ENCODE measurements around the gene PRUNE2.
"Not testable (repeated sequence)": the region's sequence is repeated elsewhere in the genome, so short reads cannot be mapped to it uniquely, and the experiment has no call there.

Gene PRUNE2, protein sequence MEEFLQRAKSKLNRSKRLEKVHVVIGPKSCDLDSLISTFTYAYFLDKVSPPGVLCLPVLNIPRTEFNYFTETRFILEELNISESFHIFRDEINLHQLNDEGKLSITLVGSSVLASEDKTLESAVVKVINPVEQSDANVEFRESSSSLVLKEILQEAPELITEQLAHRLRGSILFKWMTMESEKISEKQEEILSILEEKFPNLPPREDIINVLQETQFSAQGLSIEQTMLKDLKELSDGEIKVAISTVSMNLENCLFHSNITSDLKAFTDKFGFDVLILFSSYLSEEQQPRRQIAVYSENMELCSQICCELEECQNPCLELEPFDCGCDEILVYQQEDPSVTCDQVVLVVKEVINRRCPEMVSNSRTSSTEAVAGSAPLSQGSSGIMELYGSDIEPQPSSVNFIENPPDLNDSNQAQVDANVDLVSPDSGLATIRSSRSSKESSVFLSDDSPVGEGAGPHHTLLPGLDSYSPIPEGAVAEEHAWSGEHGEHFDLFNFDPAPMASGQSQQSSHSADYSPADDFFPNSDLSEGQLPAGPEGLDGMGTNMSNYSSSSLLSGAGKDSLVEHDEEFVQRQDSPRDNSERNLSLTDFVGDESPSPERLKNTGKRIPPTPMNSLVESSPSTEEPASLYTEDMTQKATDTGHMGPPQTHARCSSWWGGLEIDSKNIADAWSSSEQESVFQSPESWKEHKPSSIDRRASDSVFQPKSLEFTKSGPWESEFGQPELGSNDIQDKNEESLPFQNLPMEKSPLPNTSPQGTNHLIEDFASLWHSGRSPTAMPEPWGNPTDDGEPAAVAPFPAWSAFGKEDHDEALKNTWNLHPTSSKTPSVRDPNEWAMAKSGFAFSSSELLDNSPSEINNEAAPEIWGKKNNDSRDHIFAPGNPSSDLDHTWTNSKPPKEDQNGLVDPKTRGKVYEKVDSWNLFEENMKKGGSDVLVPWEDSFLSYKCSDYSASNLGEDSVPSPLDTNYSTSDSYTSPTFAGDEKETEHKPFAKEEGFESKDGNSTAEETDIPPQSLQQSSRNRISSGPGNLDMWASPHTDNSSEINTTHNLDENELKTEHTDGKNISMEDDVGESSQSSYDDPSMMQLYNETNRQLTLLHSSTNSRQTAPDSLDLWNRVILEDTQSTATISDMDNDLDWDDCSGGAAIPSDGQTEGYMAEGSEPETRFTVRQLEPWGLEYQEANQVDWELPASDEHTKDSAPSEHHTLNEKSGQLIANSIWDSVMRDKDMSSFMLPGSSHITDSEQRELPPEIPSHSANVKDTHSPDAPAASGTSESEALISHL (N-terminal part only)

GRCh38 chr9:76905791-76906646 is at the start of gene PRUNE2:
PRUNE2 (minus strand) TSS chr9:76906114; CDS start chr9:76905963, 151 bp downstream.
- H3K4me1 Mint-ChIP-seq (ENCODE audit: low read depth) = no peaks in the 10 kb centered on the region
- no peak within 1 kb of the TSS for H3K27ac Mint-ChIP-seq
- H3K4me3 Mint-ChIP-seq = no peak within 1 kb of the TSS
- peaks cover 48% of the 10 kb centered on the region for H3K27me3 Mint-ChIP-seq
- H3K9me3 Mint-ChIP-seq = no peaks in the 10 kb centered on the region
- no peaks in the 10 kb centered on the region for H3K36me3 Mint-ChIP-seq (ENCODE audit: low read depth)

GRCh38 chr9:76955406-76955805 is 49.5 kb upstream of the PRUNE2 start:
- not testable (repeated sequence) for H3K36me3 Mint-ChIP-seq (ENCODE audit: low read depth); H3K4me1 Mint-ChIP-seq (ENCODE audit: low read depth); H3K27me3 Mint-ChIP-seq; H3K27ac Mint-ChIP-seq; H3K4me3 Mint-ChIP-seq; H3K9me3 Mint-ChIP-seq

DNA sequence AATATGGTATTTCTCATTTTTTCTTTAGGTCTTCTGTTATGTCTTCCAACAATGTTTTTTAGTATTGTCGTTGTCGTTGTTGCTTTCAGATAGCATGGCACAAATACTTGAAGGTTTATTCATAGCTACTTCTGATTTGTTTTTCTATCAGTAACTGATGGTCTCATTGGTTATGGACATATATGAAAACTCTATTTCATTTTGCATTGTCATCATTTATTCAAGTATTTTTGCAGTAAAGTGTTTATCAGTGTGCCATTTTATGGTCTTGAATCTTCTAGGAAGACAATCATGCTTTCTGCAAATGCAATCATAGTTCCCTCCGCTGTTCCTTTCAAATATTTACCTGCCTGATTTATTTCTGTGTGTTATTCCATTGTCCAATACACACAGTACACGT is 44.0 kb upstream of the PRUNE2 start:
- no peaks in the 10 kb centered on the region for H3K4me1 Mint-ChIP-seq (ENCODE audit: low read depth)
- no peaks in the 10 kb centered on the region for H3K36me3 Mint-ChIP-seq (ENCODE audit: low read depth)
- peaks cover 6% of the 10 kb centered on the region for H3K9me3 Mint-ChIP-seq
- no peak overlapping the region for H3K4me3 Mint-ChIP-seq
- H3K27ac Mint-ChIP-seq = no peak overlapping the region
- peaks cover 3% of the 10 kb centered on the region for H3K27me3 Mint-ChIP-seq

GRCh38 chr9:76944011-76944410 is 38.1 kb upstream of the PRUNE2 start:
- Mint-ChIP-seq H3K27ac (no peak overlapping the region), H3K36me3 (ENCODE audit: low read depth) (no peaks in the 10 kb centered on the region), H3K9me3 (no peaks in the 10 kb centered on the region), H3K27me3 (peaks cover 7% of the 10 kb centered on the region), H3K4me1 (ENCODE audit: low read depth) (no peaks in the 10 kb centered on the region), H3K4me3 (no peak overlapping the region)

- Mint-ChIP-seq H3K27me3 (peaks cover 7% of the 10 kb centered on the region), H3K36me3 (ENCODE audit: low read depth) (no peaks in the 10 kb centered on the region), H3K9me3 (no peaks in the 10 kb centered on the region), H3K4me1 (ENCODE audit: low read depth) (no peaks in the 10 kb centered on the region), H3K4me3 (no peak overlapping the region), H3K27ac (no peak overlapping the region)
Observed at GRCh38 chr9:76943054-76943453, 37.1 kb upstream of the PRUNE2 start.

GRCh38 chr9:76932757-76933156 is 26.8 kb upstream of the PRUNE2 start:
- Mint-ChIP-seq H3K4me1 (ENCODE audit: low read depth) (no peaks in the 10 kb centered on the region), H3K36me3 (ENCODE audit: low read depth) (no peaks in the 10 kb centered on the region), H3K27me3 (no peaks in the 10 kb centered on the region), H3K27ac (no peak overlapping the region), H3K4me3 (no peak overlapping the region), H3K9me3 (no peaks in the 10 kb centered on the region)

DNA sequence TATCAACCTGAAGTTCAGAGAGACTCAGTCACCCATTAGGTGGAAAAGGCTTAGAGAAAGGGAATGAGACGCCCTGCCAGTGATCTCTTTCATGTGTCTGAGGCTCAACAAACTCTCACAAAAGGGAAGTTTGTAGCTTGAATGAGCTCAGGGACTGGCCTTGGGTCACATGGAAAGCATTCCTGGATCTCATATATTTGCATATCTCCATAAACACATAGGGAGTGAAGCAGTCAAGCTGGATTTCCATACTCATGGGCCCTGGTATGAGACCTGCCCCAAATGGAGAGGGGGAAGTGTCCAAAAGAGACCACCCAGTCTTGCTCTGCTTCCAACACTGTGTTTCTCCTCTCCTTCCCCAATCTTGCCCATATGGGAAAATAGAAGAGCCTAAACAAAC is 26.4 kb upstream of the PRUNE2 start:
- Mint-ChIP-seq H3K9me3 (no peaks in the 10 kb centered on the region), H3K4me3 (no peak overlapping the region), H3K36me3 (ENCODE audit: low read depth) (no peaks in the 10 kb centered on the region), H3K27me3 (no peaks in the 10 kb centered on the region), H3K4me1 (ENCODE audit: low read depth) (no peaks in the 10 kb centered on the region), H3K27ac (no peak overlapping the region)

GRCh38 chr9:76927540-76928240 is 21.8 kb upstream of the PRUNE2 start:
- Mint-ChIP-seq H3K36me3 (ENCODE audit: low read depth) (no peaks in the 10 kb centered on the region), H3K9me3 (no peaks in the 10 kb centered on the region), H3K4me3 (no peak overlapping the region), H3K27me3 (peaks cover 4% of the 10 kb centered on the region), H3K27ac (no peak overlapping the region), H3K4me1 (ENCODE audit: low read depth) (no peaks in the 10 kb centered on the region)

GRCh38 chr9:76926846-76927245 is 20.9 kb upstream of the PRUNE2 start:
- Mint-ChIP-seq H3K9me3 (no peaks in the 10 kb centered on the region), H3K27ac (no peak overlapping the region), H3K36me3 (ENCODE audit: low read depth) (no peaks in the 10 kb centered on the region), H3K4me3 (no peak overlapping the region), H3K4me1 (ENCODE audit: low read depth) (no peaks in the 10 kb centered on the region), H3K27me3 (peaks cover 4% of the 10 kb centered on the region)

- H3K9me3 Mint-ChIP-seq = no peaks in the 10 kb centered on the region
- peaks cover 4% of the 10 kb centered on the region for H3K27me3 Mint-ChIP-seq
- no peaks in the 10 kb centered on the region for H3K4me1 Mint-ChIP-seq (ENCODE audit: low read depth)
- no peak overlapping the region for H3K4me3 Mint-ChIP-seq
- no peak overlapping the region for H3K27ac Mint-ChIP-seq
- H3K36me3 Mint-ChIP-seq (ENCODE audit: low read depth) = no peaks in the 10 kb centered on the region
Observed at GRCh38 chr9:76926324-76926741, 20.4 kb upstream of the PRUNE2 start.

- Mint-ChIP-seq H3K27ac (no peak overlapping the region), H3K36me3 (ENCODE audit: low read depth) (no peaks in the 10 kb centered on the region), H3K4me3 (no peak overlapping the region), H3K4me1 (ENCODE audit: low read depth) (no peaks in the 10 kb centered on the region), H3K27me3 (peaks cover 20% of the 10 kb centered on the region), H3K9me3 (no peaks in the 10 kb centered on the region)
Observed at GRCh38 chr9:76921165-76921564, 15.3 kb upstream of the PRUNE2 start.

GRCh38 chr9:76917299-76917698 is 11.4 kb upstream of the PRUNE2 start:
- Mint-ChIP-seq H3K27me3 (peaks cover 34% of the 10 kb centered on the region), H3K9me3 (no peaks in the 10 kb centered on the region), H3K27ac (no peak overlapping the region), H3K4me1 (ENCODE audit: low read depth) (no peaks in the 10 kb centered on the region), H3K36me3 (ENCODE audit: low read depth) (no peaks in the 10 kb centered on the region), H3K4me3 (no peak overlapping the region)

DNA sequence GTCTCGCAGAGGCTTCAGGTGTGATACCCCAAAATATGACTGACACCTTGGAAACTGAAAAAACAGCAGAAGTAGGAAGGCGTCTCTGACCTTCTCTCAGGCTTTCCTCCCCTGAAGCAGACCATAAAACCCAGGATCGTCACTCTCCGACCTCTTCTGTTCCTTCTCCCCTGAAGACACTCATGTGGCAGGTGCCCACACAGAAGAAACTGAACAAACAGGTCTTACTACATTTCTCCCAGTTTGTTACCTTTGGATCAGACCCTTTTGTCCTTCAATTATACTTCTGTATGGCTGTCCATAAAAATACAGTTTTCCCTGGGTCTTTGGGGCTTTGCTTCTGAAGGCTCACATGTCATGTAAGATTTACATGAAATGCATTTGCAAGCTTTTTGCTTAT is 10.3 kb upstream of the PRUNE2 start:
- Mint-ChIP-seq H3K4me3 (no peak overlapping the region), H3K36me3 (ENCODE audit: low read depth) (no peaks in the 10 kb centered on the region), H3K4me1 (ENCODE audit: low read depth) (no peaks in the 10 kb centered on the region), H3K27ac (no peak overlapping the region), H3K27me3 (peaks cover 34% of the 10 kb centered on the region), H3K9me3 (no peaks in the 10 kb centered on the region)

All from stimulated activated naive CD8-positive, alpha-beta T cell treated with anti-CD3 and anti-CD28 coated beads, Interleukin-15, Interleukin-2, amounts not matched to agents 100 ng/mL and 50 ng/mL, for 24 hours (primary cell).